PFSK-1 (cell line): ENCODE data around the gene GALNT10.

Experiments
- FOXP2 ChIP-seq: optimal IDR thresholded peaks from 2 replicates; pipeline ENCODE3; 2011; ENCODE audit warnings: borderline replicate concordance, control low read depth, inconsistent platforms; ENCODE audit not compliant: insufficient read depth; ENCODE audit errors: extremely low read length, extremely low read depth
- POLR2AphosphoS5 ChIP-seq: IDR thresholded peaks from 2 replicates; pipeline ENCODE4 v1.6.1; 2012; ENCODE audit warnings: low read depth, mild to moderate bottlenecking, control low read depth, low read length, moderate library complexity
- SIN3A ChIP-seq: IDR thresholded peaks from 2 replicates; pipeline ENCODE4 v1.6.1; 2012; ENCODE audit warnings: mild to moderate bottlenecking, low read length, moderate library complexity, borderline replicate concordance; ENCODE audit not compliant: insufficient read depth
- TAF1 ChIP-seq: IDR thresholded peaks from 2 replicates; pipeline ENCODE4 v1.6.1; 2012; ENCODE audit warnings: low read length, control low read depth, borderline replicate concordance; ENCODE audit not compliant: insufficient read depth
- TF ChIP-seq, protein P1 (sequence below), 2 experiments: IDR thresholded peaks; 2 replicates each; pipeline versions ENCODE4 v1.6.1 to v1.8.0; 2011 to 2012; ENCODE audit warnings: low read depth in 2 of 2, low read length in 2 of 2, control low read depth in 1 of 2, inconsistent platforms in 1 of 2, mild to moderate bottlenecking in 1 of 2, moderate library complexity in 1 of 2; ENCODE audit not compliant: insufficient read depth in 1 of 2

Gene GALNT10

DNA sequence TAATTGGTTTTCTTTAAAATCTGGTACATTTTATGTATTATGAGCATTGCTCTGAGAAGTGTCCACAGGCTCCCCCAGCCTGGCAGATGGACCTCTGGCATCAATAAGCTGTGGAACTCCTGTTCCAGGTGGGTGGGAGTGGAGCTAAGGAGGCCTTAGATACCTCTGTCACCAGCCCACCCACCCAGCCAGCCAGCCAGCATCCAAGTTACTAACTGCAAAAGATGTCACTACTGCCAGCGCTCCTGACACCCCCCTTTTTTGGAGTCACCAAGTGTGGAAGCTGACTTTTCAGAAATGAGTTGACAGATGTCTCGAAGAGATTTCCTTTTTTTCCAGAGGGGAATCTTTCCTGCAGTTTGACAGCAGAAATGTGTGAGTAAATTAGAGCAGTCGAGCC, 111.2 kb downstream of the GALNT10 start:
- TF ChIP-seq TAF1 (no peak), POLR2AphosphoS5 (no peak), SIN3A (no peak), FOXP2 (no peak)
- TF ChIP-seq, protein P1, sequence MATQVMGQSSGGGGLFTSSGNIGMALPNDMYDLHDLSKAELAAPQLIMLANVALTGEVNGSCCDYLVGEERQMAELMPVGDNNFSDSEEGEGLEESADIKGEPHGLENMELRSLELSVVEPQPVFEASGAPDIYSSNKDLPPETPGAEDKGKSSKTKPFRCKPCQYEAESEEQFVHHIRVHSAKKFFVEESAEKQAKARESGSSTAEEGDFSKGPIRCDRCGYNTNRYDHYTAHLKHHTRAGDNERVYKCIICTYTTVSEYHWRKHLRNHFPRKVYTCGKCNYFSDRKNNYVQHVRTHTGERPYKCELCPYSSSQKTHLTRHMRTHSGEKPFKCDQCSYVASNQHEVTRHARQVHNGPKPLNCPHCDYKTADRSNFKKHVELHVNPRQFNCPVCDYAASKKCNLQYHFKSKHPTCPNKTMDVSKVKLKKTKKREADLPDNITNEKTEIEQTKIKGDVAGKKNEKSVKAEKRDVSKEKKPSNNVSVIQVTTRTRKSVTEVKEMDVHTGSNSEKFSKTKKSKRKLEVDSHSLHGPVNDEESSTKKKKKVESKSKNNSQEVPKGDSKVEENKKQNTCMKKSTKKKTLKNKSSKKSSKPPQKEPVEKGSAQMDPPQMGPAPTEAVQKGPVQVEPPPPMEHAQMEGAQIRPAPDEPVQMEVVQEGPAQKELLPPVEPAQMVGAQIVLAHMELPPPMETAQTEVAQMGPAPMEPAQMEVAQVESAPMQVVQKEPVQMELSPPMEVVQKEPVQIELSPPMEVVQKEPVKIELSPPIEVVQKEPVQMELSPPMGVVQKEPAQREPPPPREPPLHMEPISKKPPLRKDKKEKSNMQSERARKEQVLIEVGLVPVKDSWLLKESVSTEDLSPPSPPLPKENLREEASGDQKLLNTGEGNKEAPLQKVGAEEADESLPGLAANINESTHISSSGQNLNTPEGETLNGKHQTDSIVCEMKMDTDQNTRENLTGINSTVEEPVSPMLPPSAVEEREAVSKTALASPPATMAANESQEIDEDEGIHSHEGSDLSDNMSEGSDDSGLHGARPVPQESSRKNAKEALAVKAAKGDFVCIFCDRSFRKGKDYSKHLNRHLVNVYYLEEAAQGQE (IDR thresholded peaks at IDR 0.05; ENCODE audit: insufficient read depth in 1 of 2, low read depth in 2 of 2, low read length in 2 of 2) = no peak

DNA sequence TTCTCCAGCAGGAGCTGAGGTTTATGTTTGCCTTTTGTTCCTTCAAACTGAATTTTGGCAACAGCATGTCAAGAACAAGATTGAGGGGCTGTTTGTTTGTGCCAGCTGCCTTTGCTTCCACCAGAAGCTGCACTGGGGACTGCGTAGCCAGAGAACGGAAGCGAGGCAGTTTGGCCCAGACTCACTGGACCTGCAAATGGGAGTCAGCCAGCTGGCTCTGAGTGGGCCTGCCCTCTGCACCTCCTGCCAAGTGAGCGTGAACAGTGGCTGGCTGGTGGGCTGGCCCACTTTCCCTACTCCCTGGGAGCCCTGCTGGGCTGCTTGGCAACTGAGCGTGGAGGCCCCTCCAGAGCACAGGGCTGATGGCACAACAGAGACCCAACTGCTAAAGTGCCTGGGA, 111.6 kb downstream of the GALNT10 start:
- TF ChIP-seq TAF1 (no peak), POLR2AphosphoS5 (no peak)

DNA sequence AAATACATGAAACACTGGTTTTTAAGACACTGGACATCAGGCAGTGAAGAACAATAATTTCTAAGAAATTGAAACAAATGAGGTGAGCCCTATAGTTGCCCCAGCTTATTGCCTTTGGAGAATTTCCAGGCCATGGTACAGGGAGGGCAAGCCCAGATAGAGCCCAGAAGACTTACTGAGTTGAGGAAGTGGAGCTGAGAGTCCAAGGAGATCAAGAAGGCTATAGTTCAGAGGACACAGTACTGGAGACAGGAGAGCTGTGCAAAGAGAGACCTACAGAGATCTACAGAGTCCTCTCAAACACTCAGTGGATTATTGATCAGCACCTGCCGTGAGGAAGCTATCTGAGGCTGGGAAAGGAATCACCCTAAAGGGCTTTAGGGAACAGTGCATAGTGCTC, 112.6 kb downstream of the GALNT10 start:
- no peak for TF ChIP-seq TAF1
- no peak for TF ChIP-seq FOXP2
- no peak for TF ChIP-seq POLR2AphosphoS5
- TF ChIP-seq SIN3A = no peak
- TF ChIP-seq, protein P1 (IDR thresholded peaks at IDR 0.05; ENCODE audit: insufficient read depth in 1 of 2, low read depth in 2 of 2, low read length in 2 of 2) = no peak

DNA sequence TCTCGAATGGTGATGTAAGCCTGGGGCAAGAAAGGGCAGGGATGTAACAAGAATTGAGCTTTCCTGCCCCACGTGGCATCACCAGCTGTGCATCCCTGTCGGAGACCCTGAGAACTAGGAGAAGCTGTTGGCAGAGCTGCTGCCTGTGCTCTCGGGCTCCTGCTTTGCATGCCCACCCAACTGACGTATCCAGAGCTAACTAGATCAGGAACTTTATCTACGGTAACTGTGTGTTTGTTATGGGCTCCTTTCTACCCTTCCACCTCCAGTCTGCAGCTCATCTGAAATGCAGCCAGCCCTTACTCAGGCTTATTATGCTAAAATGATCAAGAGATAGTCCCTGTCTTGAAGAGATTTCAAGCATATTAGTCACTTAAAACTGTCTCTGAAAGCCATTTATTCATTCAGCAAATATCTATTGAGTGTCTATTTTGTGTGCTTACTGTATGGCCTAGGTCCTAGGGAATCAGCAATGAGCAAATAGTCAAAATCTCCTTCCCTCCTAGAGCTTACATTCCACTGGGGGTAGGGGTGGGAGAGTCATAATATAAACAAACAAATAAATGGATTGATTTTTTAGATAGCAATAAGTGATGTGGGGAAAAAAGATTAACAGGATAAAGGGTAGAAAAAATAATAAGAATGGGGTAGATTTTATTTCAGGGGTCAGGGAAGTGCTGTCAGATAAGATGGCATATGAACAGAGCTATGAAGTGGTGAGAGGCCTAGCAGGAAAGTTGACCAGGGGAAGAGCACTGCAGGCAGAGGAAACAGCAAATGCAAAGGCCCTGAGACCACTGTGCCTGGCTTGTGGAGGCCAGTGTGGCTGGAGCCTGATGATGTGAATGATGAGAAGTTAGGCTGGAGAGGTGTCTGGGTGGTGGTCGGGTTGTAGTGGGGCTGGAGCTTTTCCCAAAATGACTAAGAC, 118.2 kb downstream of the GALNT10 start:
- TF ChIP-seq, protein P1 (IDR thresholded peaks at IDR 0.05; ENCODE audit: insufficient read depth in 1 of 2, low read depth in 2 of 2, low read length in 2 of 2) = no peak
- TF ChIP-seq TAF1 (no peak), POLR2AphosphoS5 (no peak), SIN3A (no peak), FOXP2 (no peak)

DNA sequence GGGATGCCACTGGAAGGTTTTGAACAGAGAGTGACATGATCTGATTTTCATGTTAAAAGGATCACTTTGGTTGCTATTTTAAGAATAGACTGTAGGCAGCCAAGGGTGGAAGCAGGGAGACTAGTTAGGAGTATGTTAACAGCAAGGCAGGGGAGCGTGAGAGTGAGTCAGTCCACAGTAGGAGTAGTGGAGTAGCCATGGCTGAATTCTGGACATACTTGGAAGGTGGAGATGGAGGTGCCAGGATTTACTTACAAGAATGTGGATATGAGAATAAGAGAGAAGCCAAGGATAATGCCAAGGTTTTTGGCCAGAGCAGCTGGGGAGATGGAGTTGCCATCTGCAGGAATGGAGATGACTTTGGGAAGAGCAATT, 118.8 kb downstream of the GALNT10 start:
- no peak for TF ChIP-seq SIN3A
- TF ChIP-seq POLR2AphosphoS5 = no peak
- no peak for TF ChIP-seq FOXP2
- no peak for TF ChIP-seq TAF1
- TF ChIP-seq, protein P1 (IDR thresholded peaks at IDR 0.05; ENCODE audit: insufficient read depth in 1 of 2, low read depth in 2 of 2, low read length in 2 of 2) = no peak
